Transverse colon (tissue), 4 donors: ENCODE data around the gene ZNF140. TPM values are rescaled to one million over a fixed set of nuclear protein-coding genes. Genes with fewer than 3 reads are reported as not detected.

ENCODE experiments used
- DNase-seq: peaks from one replicate; pipeline ENCODE4 v3.0.0-alpha.2; 2019
- H3K27ac ChIP-seq, 4 donors: fragments of 200-600 bp; sonication (generic); 2 replicates each; pipeline ENCODE4 v1.5.1; 2016 to 2018; ENCODE audit warnings: inconsistent platforms in 4 of 4
- H3K27me3 ChIP-seq: fragments of 200-600 bp; sonication (generic); 2 replicates; pipeline ENCODE4 v1.5.1; 2017; ENCODE audit warnings: inconsistent platforms
- H3K36me3 ChIP-seq, 4 donors: fragments of 200-600 bp; sonication (generic); 2 replicates each; pipeline ENCODE4 v1.5.1; 2017 to 2019; ENCODE audit warnings: inconsistent platforms in 4 of 4
- H3K4me1 ChIP-seq, 4 donors: fragments of 200-600 bp; sonication (generic); 2 replicates each; pipeline ENCODE4 v1.5.1; 2017 to 2020; ENCODE audit warnings: inconsistent platforms in 4 of 4
- H3K4me3 ChIP-seq, 4 donors: fragments of 200-600 bp; sonication (generic); 1 replicate in 1 of 4; 2 replicates in 3 of 4; pipeline versions ENCODE4 v1.5.1 to v1.6.1; 2017 to 2019; ENCODE audit warnings: inconsistent platforms in 4 of 4
- H3K9me3 ChIP-seq, 2 donors: fragments of 200-600 bp; sonication (generic); 2 replicates each; pipeline ENCODE4 v1.5.1; 2017 to 2019; ENCODE audit warnings: inconsistent platforms in 2 of 2
- EP300 ChIP-seq: sonication (generic); formaldehyde crosslinking; IDR thresholded peaks from one replicate; pipeline ENCODE4 v1.6.1; 2017; ENCODE audit warnings: antibody characterized with exemption, low read depth
- POLR2A ChIP-seq: fragments of 450-650 bp; IDR thresholded peaks from one replicate; pipeline ENCODE4 v1.6.1; 2016; ENCODE audit warnings: antibody characterized with exemption, mild to moderate bottlenecking, moderate library complexity
- POLR2AphosphoS5 ChIP-seq, 3 donors: sonication (generic); formaldehyde crosslinking; IDR thresholded peaks; one replicate each; pipeline ENCODE4 v1.6.1; 2016; ENCODE audit warnings: antibody characterized with exemption in 3 of 3
- WGBS, 2 donors: methylation state at CpG; one replicate each; pipeline ENCODE4 v1.1.5; 2018; ENCODE audit warnings: low coverage in 1 of 2; 5-methylcytosine and 5-hydroxymethylcytosine counted together
- in situ Hi-C, 4 donors: fragments of 200-750 bp; cut with MboI; loops; one replicate each; pipeline versions ENCODE4 v1.15.0 to v1.15.1; 2017; ENCODE audit warnings: low sequenced_read_pairs in 3 of 4, low pct_ligation_motif_present in 1 of 4, low pct_unique_long_range_greater_than_20kb in 1 of 4
- intact Hi-C: fragments of 100-400 bp; cut with DNase I; formaldehyde crosslinking; loops from one replicate; pipeline ENCODE4 v1.15.1; 2023; ENCODE audit warnings: low total_unique reads
- total RNA-seq, 4 donors: library from RNA; depleted of rRNA; stranded (reverse); fragments of >200 nt; gene quantifications; one replicate each; pipeline ENCODE4 v1.1.0, GENCODE V29; 2016
- TF ChIP-seq, protein P1 (sequence below), 5 experiments: fragments of 200-600 bp in 3 of 5; fragments of 450-650 bp in 2 of 5; sonication (generic) in 3 of 5; IDR thresholded peaks; 1 replicate in 2 of 5; 2 replicates in 3 of 5; pipeline ENCODE4 v1.5.1; 2016 to 2017; ENCODE audit warnings: antibody characterized with exemption in 5 of 5, inconsistent platforms in 3 of 5, mild to moderate bottlenecking in 2 of 5, moderate library complexity in 1 of 5

Gene ZNF140
- total RNA-seq, 4 donors from 2014 or later = 13.8 to 35.6 (median 14.8) TPM

DNA sequence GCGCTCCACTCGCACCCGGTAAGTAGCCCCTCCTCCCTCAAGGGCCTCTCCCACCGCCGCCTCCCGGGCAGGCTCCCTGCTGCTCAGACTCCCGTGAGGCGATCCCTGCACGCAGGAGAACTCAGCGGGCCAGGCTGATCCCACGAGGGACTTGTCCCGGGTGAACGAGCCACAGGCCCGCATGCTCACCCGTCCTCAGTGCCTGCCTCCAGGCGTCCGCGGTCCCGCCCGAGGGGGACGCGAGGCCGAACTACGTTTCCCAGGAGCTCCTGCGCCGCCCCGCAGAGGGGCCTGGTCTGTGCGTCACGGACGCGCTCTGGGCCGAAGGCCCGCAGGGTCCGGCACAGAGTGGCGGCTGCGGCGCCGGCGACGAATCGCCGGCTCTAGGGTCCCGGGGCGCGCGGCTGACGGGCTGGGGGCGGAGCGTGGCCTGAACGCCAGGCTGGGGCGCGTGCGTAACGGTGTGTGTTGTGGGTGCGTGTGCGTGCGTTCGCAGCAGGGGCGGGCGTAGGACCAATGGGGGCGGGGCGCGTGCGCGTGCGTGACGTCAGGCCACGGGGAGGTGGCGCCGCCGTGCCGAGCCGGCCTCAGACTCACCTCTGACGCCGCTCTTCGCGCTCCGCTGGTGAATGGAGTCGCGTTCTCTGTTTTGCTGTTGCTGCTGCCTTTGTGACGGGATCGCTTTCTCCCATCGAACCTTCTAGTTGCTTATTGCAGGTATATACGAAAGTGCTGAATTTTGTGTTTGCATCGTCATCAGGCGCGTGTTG lies 49.5 kb downstream of the ZNF140 start, which contains the start of the genes ZNF10 and ZNF891:
Gene ZNF10, plus strand, starts transcription at position 590 of the 770 bp plus-strand sequence. CDS start 13,866 bp downstream, outside the sequence.
Gene ZNF891, minus strand, starts transcription at position 237 of the 770 bp plus-strand sequence. CDS start 8,356 bp downstream, outside the sequence.
- peak within 1 kb of the TSS; percentile 55 to 94 (median 68) for H3K4me3 ChIP-seq
- 0% methylated on average over 27 of the region's 87 CpGs; no CpG with 5 or more reads in 1 of the 2 donors for WGBS, 2 donors
- intact Hi-C loops = loop anchor here (5.0 kb wide), 1 partner anchor 48 kb away; the partner anchor contains the start of gene ZNF140

DNA sequence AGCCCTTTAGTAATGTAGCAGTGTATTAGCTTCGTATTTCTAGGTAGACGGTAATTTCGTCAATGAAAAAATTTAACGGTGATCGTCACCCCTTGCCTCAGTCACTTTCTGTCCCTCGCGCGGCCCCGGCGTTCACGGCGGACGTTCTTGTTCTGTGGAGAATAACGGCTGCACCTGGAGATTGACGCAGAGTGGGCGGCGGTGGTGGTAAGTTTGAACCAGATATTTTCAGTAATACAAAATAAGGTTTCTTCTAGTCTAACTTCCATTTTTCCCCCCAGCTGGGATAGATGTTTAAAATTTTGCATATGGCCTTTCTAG lies 50.0 kb downstream of the ZNF140 start:
- H3K4me3 ChIP-seq = peak overlapping the region; percentile 55 to 94 (median 68)
- no peaks in the 10 kb centered on the region for H3K27me3 ChIP-seq
- H3K9me3 ChIP-seq = peaks cover 56 to 69% of the 10 kb centered on the region in 2 donors
- peak; percentile 45 for DNase-seq
- WGBS, 2 donors = 0% methylated on average over 15 to 17 of the region's 17 CpGs
- peaks cover 0 to 49% (median 15%) of the 10 kb centered on the region in 4 donors for H3K36me3 ChIP-seq
- no peak for TF ChIP-seq EP300
- TF ChIP-seq POLR2AphosphoS5 (IDR thresholded peaks at IDR 0.05) = no peak
- TF ChIP-seq, protein P1, sequence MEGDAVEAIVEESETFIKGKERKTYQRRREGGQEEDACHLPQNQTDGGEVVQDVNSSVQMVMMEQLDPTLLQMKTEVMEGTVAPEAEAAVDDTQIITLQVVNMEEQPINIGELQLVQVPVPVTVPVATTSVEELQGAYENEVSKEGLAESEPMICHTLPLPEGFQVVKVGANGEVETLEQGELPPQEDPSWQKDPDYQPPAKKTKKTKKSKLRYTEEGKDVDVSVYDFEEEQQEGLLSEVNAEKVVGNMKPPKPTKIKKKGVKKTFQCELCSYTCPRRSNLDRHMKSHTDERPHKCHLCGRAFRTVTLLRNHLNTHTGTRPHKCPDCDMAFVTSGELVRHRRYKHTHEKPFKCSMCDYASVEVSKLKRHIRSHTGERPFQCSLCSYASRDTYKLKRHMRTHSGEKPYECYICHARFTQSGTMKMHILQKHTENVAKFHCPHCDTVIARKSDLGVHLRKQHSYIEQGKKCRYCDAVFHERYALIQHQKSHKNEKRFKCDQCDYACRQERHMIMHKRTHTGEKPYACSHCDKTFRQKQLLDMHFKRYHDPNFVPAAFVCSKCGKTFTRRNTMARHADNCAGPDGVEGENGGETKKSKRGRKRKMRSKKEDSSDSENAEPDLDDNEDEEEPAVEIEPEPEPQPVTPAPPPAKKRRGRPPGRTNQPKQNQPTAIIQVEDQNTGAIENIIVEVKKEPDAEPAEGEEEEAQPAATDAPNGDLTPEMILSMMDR (IDR thresholded peaks at IDR 0.05) = no peak
- no peak for TF ChIP-seq POLR2A
- peak overlapping the region; percentile 93 to 95 (median 94) for H3K27ac ChIP-seq
- intact Hi-C loops (loop anchor here (5.0 kb wide), 1 partner anchor 48 kb away; the partner anchor contains the start of gene ZNF140), in situ Hi-C loops (no loop called here)
- H3K4me1 ChIP-seq = peaks cover 0 to 12% (median 4%) of the 10 kb centered on the region in 4 donors

More for the DNA sequence above, 49.5 kb downstream of the ZNF140 start, which contains the start of the genes ZNF10 and ZNF891:
- Histone ChIP-seq H3K27ac (peak within 1 kb of the TSS; percentile 93 to 95 (median 94)), H3K36me3 (peaks cover 0 to 49% (median 15%) of the 10 kb centered on the region in 4 donors), H3K27me3 (no peaks in the 10 kb centered on the region), H3K4me1 (peaks cover 0 to 12% (median 4%) of the 10 kb centered on the region in 4 donors), H3K9me3 (peaks cover 57 to 69% of the 10 kb centered on the region in 2 donors)
- TF ChIP-seq EP300 (peak; percentile 83), POLR2A (peak; percentile 88), POLR2AphosphoS5 (IDR thresholded peaks at IDR 0.05) (peak; percentile 96 to 98 (median 97))
- TF ChIP-seq, protein P1 (IDR thresholded peaks at IDR 0.05) = no peak
- in situ Hi-C loops = no loop called here
- peak; percentile 97 for DNase-seq

DNA sequence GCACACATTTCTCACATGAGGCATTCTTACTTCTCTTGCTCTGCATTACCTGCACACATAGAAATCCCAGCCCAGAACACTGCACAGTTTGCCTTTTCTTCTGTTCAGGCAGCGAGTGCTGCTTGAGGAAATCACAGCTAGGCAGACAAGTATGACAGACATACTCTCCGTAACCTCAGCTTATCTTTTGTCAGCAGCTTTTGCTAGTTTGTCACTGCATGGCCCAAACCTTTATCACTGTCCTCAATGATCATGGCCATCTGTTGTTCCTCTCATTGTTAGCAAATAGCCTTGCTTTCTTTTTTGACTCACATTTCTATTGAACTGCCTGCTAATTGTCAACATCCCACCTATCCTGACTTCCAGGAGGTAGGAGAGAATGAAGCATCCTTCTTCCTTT lies 55.0 kb downstream of the ZNF140 start:
- H3K27ac ChIP-seq = no peak overlapping the region
- H3K4me1 ChIP-seq = peaks cover 0 to 6% (median 4%) of the 10 kb centered on the region in 4 donors
- no peak for DNase-seq
- peaks cover 0 to 74% (median 22%) of the 10 kb centered on the region in 4 donors for H3K36me3 ChIP-seq
- no peak for TF ChIP-seq POLR2A
- TF ChIP-seq, protein P1 (IDR thresholded peaks at IDR 0.05) = no peak
- no peak for TF ChIP-seq EP300
- TF ChIP-seq POLR2AphosphoS5 (IDR thresholded peaks at IDR 0.05) = no peak
- in situ Hi-C loops = no loop called here
- WGBS, 2 donors = 84 to 97% methylated on average over 2 of the region's 2 CpGs
- intact Hi-C loops = no loop called here
- no peaks in the 10 kb centered on the region for H3K27me3 ChIP-seq
- no peak overlapping the region for H3K4me3 ChIP-seq
- H3K9me3 ChIP-seq = peaks cover 73 to 81% of the 10 kb centered on the region in 2 donors

DNA sequence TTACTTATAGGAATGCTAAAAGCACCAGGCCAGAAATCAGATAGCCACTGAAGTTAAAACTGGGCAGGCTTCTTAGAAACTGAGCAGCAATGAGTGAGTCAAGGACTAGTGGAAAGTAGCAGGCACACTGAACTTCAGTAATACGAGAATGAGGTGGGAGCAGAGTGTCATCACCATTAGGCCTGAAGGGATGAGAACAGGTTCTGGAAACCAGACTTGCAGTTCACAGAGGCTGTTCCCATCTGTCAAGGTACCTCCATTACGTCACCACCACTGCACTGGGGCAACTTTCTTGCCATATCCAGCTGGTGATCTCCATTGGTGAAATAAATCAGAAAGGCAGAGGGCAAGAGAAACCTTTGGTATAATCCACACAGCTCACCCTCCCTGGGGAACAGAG lies 65.3 kb downstream of the ZNF140 start:
- peaks cover 0 to 89% (median 42%) of the 10 kb centered on the region in 4 donors for H3K36me3 ChIP-seq

More for the DNA sequence above, 65.3 kb downstream of the ZNF140 start:
- TF ChIP-seq POLR2A (no peak), POLR2AphosphoS5 (IDR thresholded peaks at IDR 0.05) (no peak), EP300 (no peak)
- TF ChIP-seq, protein P1 (IDR thresholded peaks at IDR 0.05) = no peak
- in situ Hi-C loops (no loop called here), intact Hi-C loops (no loop called here)
- WGBS, 2 donors = 87 to 95% methylated on average over 2 of the region's 2 CpGs
- peaks cover 72 to 88% of the 10 kb centered on the region in 2 donors for H3K9me3 ChIP-seq
- no peak overlapping the region for H3K27ac ChIP-seq
- no peak overlapping the region for H3K4me3 ChIP-seq
- no peaks in the 10 kb centered on the region for H3K27me3 ChIP-seq
- DNase-seq = no peak
- no peaks in the 10 kb centered on the region for H3K4me1 ChIP-seq
